Muscle layer of colon (tissue), 2 donors: Measurements from ENCODE around the gene MGRN1.

Source experiments
- H3K27ac ChIP-seq: one replicate; pipeline ENCODE4 v1.7.0; 2013; ENCODE audit warnings: low read depth, mild to moderate bottlenecking, low read length, moderate library complexity
- H3K27me3 ChIP-seq, 2 donors: one replicate each; pipeline ENCODE4 v1.7.0; 2013; ENCODE audit warnings: low read length in 2 of 2, mild to moderate bottlenecking in 2 of 2; ENCODE audit not compliant: insufficient read depth in 2 of 2, control insufficient read depth in 1 of 2
- H3K36me3 ChIP-seq: one replicate; pipeline ENCODE4 v1.7.0; 2013; ENCODE audit warnings: mild to moderate bottlenecking, low read length; ENCODE audit not compliant: insufficient read depth
- H3K4me1 ChIP-seq: one replicate; pipeline ENCODE4 v1.7.0; 2013; ENCODE audit warnings: mild to moderate bottlenecking, low read length; ENCODE audit not compliant: insufficient read depth
- H3K4me3 ChIP-seq, 2 donors: one replicate each; pipeline ENCODE4 v1.7.0; 2013; ENCODE audit warnings: low read length in 2 of 2, low read depth in 1 of 2, mild to moderate bottlenecking in 1 of 2, moderate library complexity in 1 of 2
- H3K9ac ChIP-seq: one replicate; pipeline ENCODE4 v1.7.0; 2013; ENCODE audit warnings: low read length
- H3K9me3 ChIP-seq: one replicate; pipeline ENCODE4 v1.7.0; 2013; ENCODE audit warnings: mild to moderate bottlenecking, low read length
- donor health status: abdominal sarcoma.
- donor health status: Adenocarcinoma of cecum.

The MGRN1 gene

DNA sequence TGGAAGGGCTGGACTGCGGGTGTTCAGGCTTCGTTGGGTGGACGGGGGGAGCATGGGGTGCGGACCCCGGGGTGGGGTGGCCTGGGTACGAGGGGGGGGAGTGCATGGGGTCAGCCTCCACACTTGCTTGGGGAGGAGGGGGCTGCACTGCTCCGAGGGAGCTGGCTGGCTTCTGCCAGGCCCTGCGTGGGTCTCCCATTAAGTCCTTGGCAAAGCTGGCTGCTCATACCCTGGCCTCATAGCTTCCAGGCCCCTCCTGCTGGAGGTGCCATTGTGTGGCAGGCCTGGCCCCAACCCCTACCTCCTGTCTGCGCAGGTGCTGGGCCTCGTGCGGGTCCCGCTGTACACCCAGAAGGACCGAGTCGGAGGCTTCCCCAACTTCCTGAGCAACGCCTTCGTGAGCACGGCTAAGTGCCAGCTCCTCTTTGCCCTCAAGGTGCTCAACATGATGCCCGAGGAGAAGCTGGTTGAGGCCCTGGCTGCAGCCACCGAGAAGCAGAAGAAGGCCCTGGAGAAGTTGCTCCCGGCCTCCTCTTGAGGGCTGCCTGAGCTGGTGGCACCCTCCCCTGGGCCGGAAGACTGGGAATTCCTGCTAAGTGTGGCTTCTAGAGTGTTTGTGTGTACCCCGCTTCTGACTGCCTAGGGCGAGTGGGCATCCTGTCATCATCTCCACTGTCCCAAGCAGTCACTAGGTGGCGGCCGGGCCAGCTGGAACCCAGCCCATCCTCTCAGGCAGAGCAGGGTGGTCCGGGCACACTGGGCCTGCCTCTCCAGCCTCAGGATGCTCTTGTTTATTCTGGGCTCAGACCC lies 70.2 kb downstream of the MGRN1 start:
- H3K36me3 ChIP-seq = peaks cover 35% of the 10 kb centered on the region
- peak overlapping the region; percentile 61 for H3K27ac ChIP-seq
- peak overlapping the region; percentile 27 for H3K9ac ChIP-seq
- peaks cover 20% of the 10 kb centered on the region for H3K4me1 ChIP-seq
- H3K9me3 ChIP-seq = no peaks in the 10 kb centered on the region
- no peaks in the 10 kb centered on the region for H3K27me3 ChIP-seq
- H3K4me3 ChIP-seq = peak overlapping the region in 1 of 2 donors; percentile 66

DNA sequence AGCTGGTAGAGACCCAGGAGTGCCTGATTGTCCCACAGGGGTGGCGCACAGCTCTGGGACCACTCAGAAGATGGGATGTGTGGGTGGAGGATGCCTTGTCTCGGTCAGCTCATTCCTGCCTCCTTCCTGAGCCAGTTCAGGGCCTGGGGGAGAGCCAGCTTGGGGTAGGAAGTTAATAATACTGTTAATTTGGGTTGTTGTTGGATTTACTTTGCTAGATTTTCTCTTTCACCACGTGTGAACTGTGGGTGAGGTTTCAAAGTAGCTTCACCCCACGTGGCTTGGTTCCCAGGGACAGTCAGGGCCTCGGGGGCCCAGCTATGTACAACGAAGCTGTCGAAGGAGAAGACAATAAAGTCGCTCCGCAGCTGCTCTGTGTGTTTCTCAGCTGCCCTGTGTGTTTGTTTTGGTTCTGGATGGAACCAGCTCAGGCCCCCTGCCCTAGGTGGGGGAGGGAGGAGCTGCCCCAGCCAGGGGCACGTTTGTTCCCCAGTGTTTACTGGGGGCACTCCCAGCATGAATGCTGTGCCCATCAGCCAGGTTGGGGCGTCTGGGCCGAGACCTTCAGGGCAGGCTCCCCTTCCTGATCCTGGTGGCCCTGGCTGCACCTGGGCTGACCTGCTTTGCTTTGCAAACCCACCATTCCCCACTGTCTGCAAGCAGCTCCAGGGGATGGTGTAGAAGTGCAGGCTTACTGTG lies 71.0 kb downstream of the MGRN1 start:
- Histone ChIP-seq H3K4me1 (peaks cover 20% of the 10 kb centered on the region), H3K27me3 (no peaks in the 10 kb centered on the region), H3K9me3 (no peaks in the 10 kb centered on the region), H3K27ac (no peak overlapping the region), H3K9ac (no peak overlapping the region), H3K4me3 (no peak overlapping the region), H3K36me3 (peaks cover 43% of the 10 kb centered on the region)

DNA sequence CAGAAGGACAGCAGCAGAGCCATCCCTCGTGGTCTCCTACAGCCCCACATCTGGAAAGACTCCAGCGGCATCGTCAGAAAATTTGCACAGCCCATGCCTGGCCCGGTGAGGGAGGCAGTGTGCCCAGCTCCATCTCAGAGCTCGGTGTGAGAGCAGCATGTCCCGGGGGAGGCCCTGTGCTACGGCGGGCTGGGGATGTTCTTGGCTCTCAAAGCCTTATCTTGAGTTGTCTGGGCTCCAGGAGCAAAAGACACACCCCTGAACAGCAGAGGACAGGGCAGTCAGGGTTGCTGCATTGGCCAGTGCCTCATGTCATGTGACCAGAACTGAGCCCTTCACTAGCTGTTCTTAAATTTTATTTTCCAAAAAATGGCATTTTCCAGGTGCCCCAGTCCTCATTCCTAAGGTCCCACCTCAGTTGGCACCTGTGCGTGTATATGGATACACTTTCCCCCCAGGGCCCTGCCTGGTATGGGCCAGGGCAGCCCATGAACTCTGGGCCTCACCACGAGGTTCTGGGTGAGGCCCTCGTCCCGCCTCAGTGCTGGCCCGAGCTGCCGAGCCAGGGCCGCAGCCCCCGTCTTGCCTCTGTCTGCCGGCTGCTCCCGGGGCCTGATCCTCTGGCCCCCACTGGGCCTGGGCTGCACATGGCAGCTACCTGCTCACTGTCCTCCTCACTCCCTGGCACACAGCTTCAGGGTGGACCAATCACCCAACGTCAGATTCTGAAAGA lies 71.7 kb downstream of the MGRN1 start:
- H3K9me3 ChIP-seq = no peaks in the 10 kb centered on the region
- H3K27ac ChIP-seq = no peak overlapping the region
- H3K4me3 ChIP-seq = no peak overlapping the region
- no peak overlapping the region for H3K9ac ChIP-seq
- H3K27me3 ChIP-seq = no peaks in the 10 kb centered on the region
- H3K4me1 ChIP-seq = peaks cover 20% of the 10 kb centered on the region
- H3K36me3 ChIP-seq = peaks cover 50% of the 10 kb centered on the region

DNA sequence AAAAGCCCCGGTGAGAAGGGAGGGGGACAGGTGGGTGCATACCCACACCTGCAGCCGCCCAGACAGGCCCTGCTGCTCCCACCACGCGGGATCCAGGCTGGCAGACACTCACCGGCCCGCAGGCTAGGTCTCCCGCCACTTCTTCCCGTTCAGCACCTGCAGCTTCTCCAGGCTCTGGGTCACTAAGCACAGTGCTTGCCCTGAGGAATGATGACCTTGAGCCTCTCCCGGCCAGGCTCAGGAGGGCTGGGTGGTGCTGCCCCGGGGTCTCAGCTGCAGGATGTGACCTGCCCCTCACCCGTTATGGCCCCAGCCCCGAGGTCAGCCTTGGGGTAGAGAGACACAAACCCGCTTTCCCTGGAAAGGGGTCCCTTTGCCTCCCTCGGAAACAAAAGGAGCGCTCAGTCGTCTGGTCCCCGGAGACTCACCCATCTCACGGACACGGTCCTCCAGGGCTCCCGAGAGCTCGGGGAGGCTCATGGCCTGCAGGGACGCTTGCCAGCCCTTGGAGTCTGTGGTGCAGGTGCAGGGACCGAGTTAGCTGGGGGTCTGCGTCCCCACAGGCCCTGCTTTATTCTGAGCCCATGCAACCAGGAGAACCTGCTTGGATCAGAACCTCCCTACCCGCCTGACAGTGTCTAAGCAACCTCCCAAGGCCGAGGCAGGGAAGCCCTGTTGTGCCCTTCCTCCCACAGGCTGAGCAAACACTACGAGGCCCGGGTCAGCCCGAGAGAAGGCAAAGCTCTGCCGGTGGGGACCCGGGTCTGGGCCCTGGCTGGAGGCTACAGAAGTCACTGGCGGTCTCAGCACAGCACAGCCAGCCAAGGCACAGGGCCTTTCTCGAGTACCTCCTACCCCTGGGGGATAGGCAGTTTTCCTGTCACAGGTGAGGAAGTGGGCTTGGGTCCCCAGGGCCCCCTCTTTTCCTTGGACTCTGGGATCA lies 72.5 kb downstream of the MGRN1 start:
- Histone ChIP-seq H3K4me3 (no peak overlapping the region), H3K36me3 (peaks cover 58% of the 10 kb centered on the region), H3K27ac (no peak overlapping the region), H3K4me1 (peaks cover 20% of the 10 kb centered on the region), H3K27me3 (no peaks in the 10 kb centered on the region), H3K9ac (no peak overlapping the region), H3K9me3 (no peaks in the 10 kb centered on the region)

DNA sequence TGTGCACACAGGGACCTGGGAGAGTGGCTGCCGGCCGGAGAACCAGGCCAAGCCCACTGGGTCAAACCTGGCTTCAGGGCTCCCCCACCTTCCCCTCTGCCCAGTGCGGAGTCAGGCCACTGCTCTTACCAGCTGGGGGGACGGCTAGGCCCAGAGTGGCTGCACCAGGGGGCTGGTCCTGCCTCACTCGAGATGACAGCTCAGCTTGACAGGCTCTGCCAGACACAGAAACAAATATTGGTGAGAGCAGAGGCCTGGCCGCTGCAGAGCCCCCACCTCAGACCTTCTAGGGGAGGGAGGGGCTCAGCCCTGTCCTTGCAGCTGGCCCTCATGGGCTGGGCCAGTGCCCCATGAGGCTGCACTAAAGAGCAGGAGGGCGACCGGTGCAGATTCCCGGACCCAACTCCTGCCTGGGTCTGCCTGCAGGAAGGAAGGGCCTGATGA lies 73.2 kb downstream of the MGRN1 start:
- H3K27ac ChIP-seq = no peak overlapping the region
- no peaks in the 10 kb centered on the region for H3K9me3 ChIP-seq
- peaks cover 65% of the 10 kb centered on the region for H3K36me3 ChIP-seq
- H3K9ac ChIP-seq = no peak overlapping the region
- peaks cover 15% of the 10 kb centered on the region for H3K4me1 ChIP-seq
- no peak overlapping the region for H3K4me3 ChIP-seq
- H3K27me3 ChIP-seq = no peaks in the 10 kb centered on the region

DNA sequence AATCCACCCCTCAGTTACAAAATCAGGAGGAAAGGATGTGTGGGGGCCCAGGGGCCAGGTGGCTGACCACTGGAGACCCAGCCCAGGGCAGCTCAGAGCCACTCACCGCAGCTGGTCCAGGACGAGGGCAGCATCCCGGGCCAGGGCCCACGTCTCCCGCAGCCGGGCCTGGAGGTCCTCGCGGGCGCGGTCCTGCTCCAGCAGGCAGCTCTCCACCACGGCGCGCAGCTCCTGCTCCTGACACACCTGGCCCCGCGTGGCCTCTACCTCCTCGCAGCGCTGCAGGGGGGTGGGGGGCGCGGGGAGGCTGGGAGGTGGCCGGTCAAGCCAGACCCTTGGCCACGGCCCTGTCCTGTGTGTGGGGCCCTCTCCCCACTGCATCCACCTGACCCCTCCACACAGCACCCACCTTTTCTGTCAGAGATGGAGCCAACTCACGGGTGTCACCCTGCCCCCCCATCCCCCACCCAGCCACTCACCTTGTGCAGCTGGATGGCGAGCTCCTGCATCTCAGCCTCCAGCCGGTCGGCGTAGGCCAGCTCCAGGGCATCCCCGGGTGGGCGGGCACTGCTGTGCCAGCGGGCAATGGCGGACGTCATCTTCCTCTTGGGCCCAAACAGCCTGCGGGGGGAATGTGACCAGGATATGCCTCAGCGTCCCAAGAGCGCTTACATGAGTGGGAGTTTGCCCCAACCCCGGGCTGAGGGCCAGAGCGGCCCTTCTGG lies 73.9 kb downstream of the MGRN1 start:
- Histone ChIP-seq H3K9ac (no peak overlapping the region), H3K36me3 (peaks cover 65% of the 10 kb centered on the region), H3K9me3 (no peaks in the 10 kb centered on the region), H3K27ac (no peak overlapping the region), H3K4me1 (peaks cover 13% of the 10 kb centered on the region), H3K4me3 (no peak overlapping the region), H3K27me3 (no peaks in the 10 kb centered on the region)

DNA sequence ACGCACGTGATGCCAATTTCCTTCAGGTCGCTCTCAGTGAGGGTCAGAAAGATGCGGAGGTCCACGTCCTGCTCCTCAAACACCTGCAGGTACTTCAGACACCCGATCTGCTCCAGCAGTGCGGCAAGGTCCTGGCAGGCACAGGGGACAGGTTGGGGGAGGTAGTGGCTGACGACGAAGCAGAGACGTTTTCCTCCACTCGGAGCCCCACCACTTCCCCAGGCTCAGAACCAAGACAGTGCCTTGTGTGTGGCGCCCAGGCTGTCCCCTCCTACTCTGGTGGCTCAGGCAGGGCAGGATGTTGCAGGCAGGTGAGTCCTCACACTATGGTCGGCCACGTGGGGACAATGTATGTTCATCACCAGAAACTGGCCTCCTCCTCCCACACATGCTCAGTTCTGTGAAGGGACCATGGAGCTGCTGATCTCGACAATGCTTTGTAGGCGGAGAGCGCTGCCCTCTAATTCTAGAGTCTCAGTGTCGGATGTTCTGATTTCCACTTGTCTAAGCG lies 74.5 kb downstream of the MGRN1 start:
- Histone ChIP-seq H3K4me3 (no peak overlapping the region), H3K9me3 (no peaks in the 10 kb centered on the region), H3K27me3 (no peaks in the 10 kb centered on the region), H3K9ac (no peak overlapping the region), H3K4me1 (peaks cover 13% of the 10 kb centered on the region), H3K36me3 (peaks cover 71% of the 10 kb centered on the region), H3K27ac (no peak overlapping the region)

DNA sequence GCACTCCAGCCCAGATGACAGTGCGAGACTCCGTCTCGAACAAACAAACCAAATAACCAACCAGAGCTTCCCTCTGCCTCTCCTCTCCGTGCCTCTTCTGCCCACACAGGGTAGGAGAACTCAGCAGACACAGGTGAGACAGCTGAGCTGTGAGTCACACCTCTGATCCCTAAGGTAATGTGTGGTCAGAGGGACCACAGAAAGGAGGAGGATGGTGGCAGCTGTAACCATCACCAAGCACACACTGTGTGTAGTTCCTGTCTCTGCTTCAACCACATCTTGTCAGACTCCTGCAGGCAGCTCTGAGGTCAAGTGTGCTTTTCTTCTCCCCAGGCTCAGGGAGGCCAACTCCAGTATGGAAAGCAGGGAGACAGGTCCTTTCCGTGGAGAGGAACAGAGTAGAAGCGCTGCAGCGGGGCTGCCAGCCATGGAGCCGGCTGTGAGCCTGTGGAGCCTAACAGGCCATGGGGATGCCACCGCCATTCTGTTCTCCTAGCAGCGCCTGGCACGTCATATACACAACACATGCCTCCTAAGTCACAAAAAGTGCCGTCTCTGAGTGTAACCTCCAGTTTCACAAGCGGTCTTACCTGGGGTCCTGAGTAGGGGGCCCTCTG lies 75.9 kb downstream of the MGRN1 start:
- Histone ChIP-seq H3K4me3 (no peak overlapping the region), H3K27ac (no peak overlapping the region), H3K27me3 (no peaks in the 10 kb centered on the region), H3K36me3 (peaks cover 77% of the 10 kb centered on the region), H3K9ac (no peak overlapping the region), H3K9me3 (no peaks in the 10 kb centered on the region), H3K4me1 (peaks cover 2% of the 10 kb centered on the region)

DNA sequence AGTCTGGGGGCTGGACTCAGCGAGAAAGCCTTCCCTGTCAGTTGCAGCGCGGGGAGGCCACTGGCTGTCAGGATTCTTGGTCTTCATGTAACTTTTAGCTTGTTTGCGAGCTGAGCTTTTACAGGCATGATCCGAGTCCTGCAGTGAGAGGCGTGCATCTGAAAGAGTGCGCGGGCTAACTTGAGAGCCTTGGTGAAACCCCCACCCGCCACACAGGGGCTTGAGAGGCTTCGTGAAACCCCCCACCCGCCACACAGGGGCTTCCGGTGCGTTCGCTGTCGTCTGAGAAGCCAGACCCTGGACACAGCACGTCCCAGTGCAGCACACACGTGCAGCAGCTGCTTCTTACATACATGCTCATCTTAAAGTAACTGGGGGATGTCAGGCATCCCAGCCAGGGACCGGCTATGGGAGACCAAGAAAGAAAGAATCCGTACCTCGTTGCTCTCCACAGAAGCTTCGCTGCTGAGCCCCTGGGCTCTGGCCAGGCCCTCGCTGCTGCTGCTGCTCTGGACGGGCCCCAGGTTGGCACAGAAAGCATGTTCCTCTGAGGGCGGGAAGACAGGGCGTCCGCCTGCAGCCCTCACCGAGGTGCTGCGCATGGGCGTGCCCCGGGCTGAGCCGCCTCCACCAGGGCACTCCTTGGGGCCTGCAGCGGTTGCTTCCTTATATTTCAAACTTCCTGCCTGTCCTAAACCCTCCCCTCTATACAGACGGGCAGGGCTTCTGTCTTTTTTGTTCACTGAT lies 76.5 kb downstream of the MGRN1 start:
- H3K36me3 ChIP-seq = peaks cover 71% of the 10 kb centered on the region
- H3K27ac ChIP-seq = no peak overlapping the region

More for the DNA sequence above, 76.5 kb downstream of the MGRN1 start:
- Histone ChIP-seq H3K4me3 (no peak overlapping the region), H3K9me3 (no peaks in the 10 kb centered on the region), H3K9ac (no peak overlapping the region), H3K4me1 (no peaks in the 10 kb centered on the region), H3K27me3 (no peaks in the 10 kb centered on the region)
